Mesenchymal stem cell (in vitro differentiated cells and primary cell): ENCODE results near the gene MPRIP.
"Not testable (repeated sequence)": the region's sequence is repeated elsewhere in the genome, so short reads cannot be mapped to it uniquely, and the experiment has no call there.

Experiments
- DNase-seq: peaks from one replicate; pipeline ENCODE4 v3.0.0-alpha.2; 2013
- H2AFZ ChIP-seq: one replicate; pipeline ENCODE4 v1.6.1; 2013; ENCODE audit warnings: low read depth, mild to moderate bottlenecking, control low read depth, inconsistent platforms, low read length, moderate library complexity
- H2AK5ac ChIP-seq: 2 replicates; pipeline ENCODE4 v1.6.1; 2013; ENCODE audit warnings: low read length, moderate library complexity, mild to moderate bottlenecking, inconsistent platforms; ENCODE audit not compliant: severe bottlenecking
- H2BK120ac ChIP-seq: one replicate; pipeline ENCODE4 v1.6.1; 2013; ENCODE audit warnings: low read depth, mild to moderate bottlenecking, inconsistent platforms, low read length, moderate library complexity
- H2BK12ac ChIP-seq, 2 experiments: one replicate each; pipeline ENCODE4 v1.6.1; 2013; ENCODE audit warnings: inconsistent platforms in 2 of 2, low read length in 2 of 2, mild to moderate bottlenecking in 2 of 2, moderate library complexity in 2 of 2, control low read depth in 1 of 2
- H2BK15ac ChIP-seq: one replicate; pipeline ENCODE4 v1.6.1; 2013; ENCODE audit warnings: mild to moderate bottlenecking, low read depth, inconsistent platforms; ENCODE audit not compliant: poor library complexity, severe bottlenecking
- H2BK5ac ChIP-seq: 2 replicates; pipeline ENCODE4 v1.6.1; 2013; ENCODE audit warnings: low read depth, mild to moderate bottlenecking, low read length, control low read depth, inconsistent platforms; ENCODE audit not compliant: poor library complexity, severe bottlenecking
- H3K14ac ChIP-seq, 2 experiments: one replicate each; pipeline ENCODE4 v1.6.1; 2013; ENCODE audit warnings: inconsistent platforms in 2 of 2, low read length in 2 of 2, control low read depth in 1 of 2, mild to moderate bottlenecking in 1 of 2, moderate library complexity in 1 of 2
- H3K18ac ChIP-seq, 2 experiments: one replicate each; pipeline ENCODE4 v1.6.1; 2013; ENCODE audit warnings: inconsistent platforms in 2 of 2, low read length in 2 of 2, control low read depth in 1 of 2, low read depth in 1 of 2, mild to moderate bottlenecking in 1 of 2
- H3K23ac ChIP-seq, 2 experiments: one replicate each; pipeline ENCODE4 v1.6.1; 2013; ENCODE audit warnings: inconsistent platforms in 2 of 2, low read length in 2 of 2, mild to moderate bottlenecking in 2 of 2, moderate library complexity in 2 of 2, control low read depth in 1 of 2
- H3K27ac ChIP-seq: 2 replicates; pipeline ENCODE4 v1.5.1; 2013; ENCODE audit warnings: mild to moderate bottlenecking, moderate library complexity, low read length, control low read depth, inconsistent platforms; ENCODE audit not compliant: poor library complexity, severe bottlenecking
- H3K27me3 ChIP-seq, 2 experiments: 2 replicates each; pipeline versions ENCODE4 v1.6.1 to v1.7.0; 2013; ENCODE audit warnings: low read length in 2 of 2, mild to moderate bottlenecking in 2 of 2, moderate library complexity in 2 of 2, control low read depth in 1 of 2, inconsistent platforms in 1 of 2; ENCODE audit not compliant: control insufficient read depth in 1 of 2, insufficient read depth in 1 of 2
- H3K36me3 ChIP-seq, 2 experiments: 2 replicates each; pipeline versions ENCODE4 v1.6.1 to v1.7.0; 2013; ENCODE audit warnings: low read length in 2 of 2, control low read depth in 1 of 2, inconsistent platforms in 1 of 2, low read depth in 1 of 2, mild to moderate bottlenecking in 1 of 2; ENCODE audit not compliant: insufficient read depth in 2 of 2, control insufficient read depth in 1 of 2
- H3K4ac ChIP-seq, 2 experiments: one replicate each; pipeline ENCODE4 v1.6.1; 2013; ENCODE audit warnings: inconsistent platforms in 2 of 2, low read length in 2 of 2, mild to moderate bottlenecking in 2 of 2, moderate library complexity in 2 of 2, control low read depth in 1 of 2, low read depth in 1 of 2
- H3K4me1 ChIP-seq: 2 replicates; pipeline ENCODE4 v1.6.1; 2013; ENCODE audit warnings: low read depth, low read length, control low read depth; ENCODE audit not compliant: control insufficient read depth, insufficient read depth
- H3K4me2 ChIP-seq: 2 replicates; pipeline ENCODE4 v1.6.1; 2013; ENCODE audit warnings: low read length, mild to moderate bottlenecking, inconsistent platforms; ENCODE audit not compliant: poor library complexity, severe bottlenecking
- H3K4me3 ChIP-seq, 2 experiments: 2 replicates each; pipeline versions ENCODE4 v1.5.1 to v1.7.0; 2013; ENCODE audit warnings: low read length in 2 of 2, mild to moderate bottlenecking in 2 of 2, control low read depth in 1 of 2, low read depth in 1 of 2; ENCODE audit not compliant: insufficient read depth in 1 of 2
- H3K79me1 ChIP-seq: replicated peaks from 2 replicates; pipeline ENCODE4 v1.6.1; 2013; ENCODE audit warnings: mild to moderate bottlenecking, control low read depth, low read length, inconsistent platforms; ENCODE audit not compliant: poor library complexity, severe bottlenecking
- H3K9ac ChIP-seq: 2 replicates; pipeline ENCODE4 v1.7.0; 2013; ENCODE audit warnings: mild to moderate bottlenecking, low read length, moderate library complexity
- H3K9me3 ChIP-seq: 2 replicates; pipeline ENCODE4 v1.7.0; 2013; ENCODE audit warnings: mild to moderate bottlenecking, low read length; ENCODE audit not compliant: control insufficient read depth
- H4K8ac ChIP-seq: one replicate; pipeline ENCODE4 v1.6.1; 2013; ENCODE audit warnings: inconsistent platforms, mild to moderate bottlenecking, low read length, moderate library complexity
- H4K91ac ChIP-seq: one replicate; pipeline ENCODE4 v1.6.1; 2013; ENCODE audit warnings: mild to moderate bottlenecking, low read length, inconsistent platforms
- WGBS: methylation state at CpG from one replicate; pipeline ENCODE4 v1.1.7; 2013; ENCODE audit warnings: mixed read lengths; 5-methylcytosine and 5-hydroxymethylcytosine counted together

The MPRIP gene

DNA sequence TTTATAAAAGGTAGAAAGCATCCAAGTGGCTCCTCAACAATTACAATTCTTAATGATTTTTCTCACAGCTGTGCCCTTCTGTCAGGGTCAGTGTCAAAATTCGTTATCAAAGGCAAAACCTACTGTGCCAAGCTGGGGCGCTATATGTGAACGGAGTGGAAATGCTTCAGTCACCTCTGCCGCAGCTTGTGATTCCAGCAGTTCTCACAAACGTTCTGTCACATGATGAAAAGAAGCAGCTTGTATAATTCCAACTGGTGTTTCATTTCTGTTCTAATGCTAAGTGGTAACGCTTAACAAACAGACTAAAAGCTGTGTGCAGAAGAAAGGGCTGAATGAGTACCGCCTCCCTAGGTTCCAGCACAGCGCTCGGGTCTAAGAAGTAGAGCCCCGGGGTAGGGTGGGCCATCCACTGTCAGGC lies 149.7 kb downstream of the MPRIP start:
- no peak overlapping the region for H3K4me2 ChIP-seq
- H2BK15ac ChIP-seq, result no peak overlapping the region
- DNase-seq, result peak; percentile 70
- no peak overlapping the region for H3K23ac ChIP-seq
- WGBS, result 59% methylated on average over 10 of the region's 10 CpGs
- H3K27ac ChIP-seq, result no peak overlapping the region
- H2AK5ac ChIP-seq, result peak overlapping the region; percentile 36
- H2BK5ac ChIP-seq, result no peak overlapping the region
- no peak overlapping the region for H3K4me3 ChIP-seq
- peaks cover 2% of the 10 kb centered on the region for H3K79me1 ChIP-seq
- peak overlapping the region in 1 of 2 experiments; percentile 61 for H3K4ac ChIP-seq
- H2BK120ac ChIP-seq, result no peak overlapping the region
- peak overlapping the region; percentile 50 to 76 for H2BK12ac ChIP-seq
- H4K91ac ChIP-seq, result peak overlapping the region; percentile 34
- H3K14ac ChIP-seq, result no peak overlapping the region
- no peak overlapping the region for H2AFZ ChIP-seq
- H3K36me3 ChIP-seq, result peaks cover 21 to 29% of the 10 kb centered on the region in 2 experiments
- H3K27me3 ChIP-seq, result no peaks in the 10 kb centered on the region
- no peak overlapping the region for H3K9ac ChIP-seq
- H3K18ac ChIP-seq, result peak overlapping the region in 1 of 2 experiments; percentile 84
- H3K9me3 ChIP-seq, result no peaks in the 10 kb centered on the region
- H4K8ac ChIP-seq, result no peak overlapping the region
- H3K4me1 ChIP-seq, result peaks cover 20% of the 10 kb centered on the region

DNA sequence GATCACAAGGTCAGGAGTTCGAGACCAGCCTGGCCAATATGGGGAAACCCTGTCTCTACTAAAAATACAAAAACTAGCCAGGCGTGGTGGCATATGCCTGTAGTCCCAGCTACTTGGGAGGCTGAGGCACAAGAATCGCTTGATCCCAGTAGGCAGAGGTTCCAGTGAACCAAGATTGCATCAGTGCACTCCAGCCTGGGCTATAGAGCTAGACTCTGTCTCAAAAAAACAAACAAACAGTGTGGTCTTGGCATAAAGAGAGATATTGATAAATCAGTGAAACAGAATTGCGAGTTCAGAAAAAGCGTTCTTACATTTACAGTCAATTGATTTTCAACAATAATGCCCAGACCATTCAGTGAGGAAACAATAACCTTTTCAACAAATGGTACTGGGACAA lies 153.2 kb downstream of the MPRIP start:
- H3K18ac ChIP-seq, H2BK5ac ChIP-seq, H3K79me1 ChIP-seq, H4K91ac ChIP-seq, H4K8ac ChIP-seq, H3K23ac ChIP-seq, H3K14ac ChIP-seq, H3K4me3 ChIP-seq, DNase-seq, H3K36me3 ChIP-seq, H3K27ac ChIP-seq, H2BK15ac ChIP-seq, H3K4me2 ChIP-seq, H3K27me3 ChIP-seq, H3K9me3 ChIP-seq, H2BK12ac ChIP-seq, H3K4ac ChIP-seq, H3K9ac ChIP-seq, H2BK120ac ChIP-seq, H2AK5ac ChIP-seq, H2AFZ ChIP-seq: not testable (repeated sequence)
- peaks cover 10% of the 10 kb centered on the region for H3K4me1 ChIP-seq
- 100% methylated on average over 5 of the region's 5 CpGs for WGBS

- H3K4me1 ChIP-seq, result peaks cover 10% of the 10 kb centered on the region
- no peak overlapping the region for H2BK5ac ChIP-seq
- H2BK12ac ChIP-seq, result no peak overlapping the region
- H3K36me3 ChIP-seq, result peaks cover 3 to 8% of the 10 kb centered on the region in 2 experiments
- no peak for DNase-seq
- H3K4me2 ChIP-seq, result no peak overlapping the region
- no peak overlapping the region for H3K9ac ChIP-seq
- H3K23ac ChIP-seq, result no peak overlapping the region
- no peak overlapping the region for H3K27ac ChIP-seq
- no peak overlapping the region for H2AK5ac ChIP-seq
- peaks cover 2% of the 10 kb centered on the region for H3K79me1 ChIP-seq
- H3K27me3 ChIP-seq, result no peaks in the 10 kb centered on the region
- H3K9me3 ChIP-seq, result no peaks in the 10 kb centered on the region
- H2AFZ ChIP-seq, result no peak overlapping the region
- H3K4me3 ChIP-seq, result no peak overlapping the region
- no peak overlapping the region for H3K4ac ChIP-seq
- H4K91ac ChIP-seq, result no peak overlapping the region
- no peak overlapping the region for H2BK15ac ChIP-seq
- H3K18ac ChIP-seq, result no peak overlapping the region
- no peak overlapping the region for H4K8ac ChIP-seq
- no peak overlapping the region for H2BK120ac ChIP-seq
- H3K14ac ChIP-seq, result no peak overlapping the region
Observed at GRCh38 chr17:17196776-17197175, 154.5 kb downstream of the MPRIP start.

DNA sequence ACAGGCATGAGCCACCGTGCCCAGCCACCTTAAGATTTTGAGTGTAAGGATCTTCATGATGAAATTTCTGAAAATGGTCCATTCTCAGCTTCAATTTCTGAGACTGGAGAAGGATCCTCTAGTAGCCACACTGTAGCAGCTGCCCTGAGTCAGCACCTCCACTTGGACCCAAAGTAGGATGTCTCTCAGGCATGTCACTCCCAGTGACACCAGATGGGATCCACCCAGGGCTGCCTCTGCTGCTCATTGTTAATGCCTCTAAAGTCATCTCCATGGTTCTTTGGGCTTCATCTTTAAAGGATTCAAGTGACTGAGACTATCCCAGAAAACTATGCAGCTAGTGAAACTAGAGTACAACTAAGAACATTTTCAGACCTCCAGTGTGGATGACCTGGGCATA lies 156.0 kb downstream of the MPRIP start:
- no peak overlapping the region for H2BK15ac ChIP-seq
- no peak overlapping the region for H3K23ac ChIP-seq
- no peak overlapping the region for H2AK5ac ChIP-seq
- no peak for DNase-seq
- no peak overlapping the region for H4K8ac ChIP-seq
- H2BK12ac ChIP-seq, result no peak overlapping the region
- H2BK5ac ChIP-seq, result no peak overlapping the region
- H2BK120ac ChIP-seq, result no peak overlapping the region
- H3K79me1 ChIP-seq, result no peaks in the 10 kb centered on the region
- H2AFZ ChIP-seq, result no peak overlapping the region
- H3K36me3 ChIP-seq, result peaks cover 2 to 20% of the 10 kb centered on the region in 2 experiments
- peaks cover 8% of the 10 kb centered on the region for H3K4me1 ChIP-seq
- H3K9ac ChIP-seq, result no peak overlapping the region
- H3K4ac ChIP-seq, result no peak overlapping the region
- no peak overlapping the region for H3K18ac ChIP-seq
- no peaks in the 10 kb centered on the region for H3K9me3 ChIP-seq
- no peak overlapping the region for H4K91ac ChIP-seq
- no peak overlapping the region for H3K14ac ChIP-seq
- no peak overlapping the region for H3K4me3 ChIP-seq
- H3K27ac ChIP-seq, result no peak overlapping the region
- H3K27me3 ChIP-seq, result no peaks in the 10 kb centered on the region
- WGBS, result 100% methylated on average over 1 of the region's 1 CpG
- H3K4me2 ChIP-seq, result no peak overlapping the region
